PFSK-1 (cell line): ENCODE results near the gene MUC5AC.

Experiments used
- TAF1 ChIP-seq: IDR thresholded peaks from 2 replicates; pipeline ENCODE4 v1.6.1; 2012; ENCODE audit warnings: low read length, control low read depth, borderline replicate concordance; ENCODE audit not compliant: insufficient read depth
- TF ChIP-seq, protein P1 (sequence below), 2 experiments: IDR thresholded peaks; 2 replicates each; pipeline versions ENCODE4 v1.6.1 to v1.8.0; 2011 to 2012; ENCODE audit warnings: low read depth in 2 of 2, low read length in 2 of 2, control low read depth in 1 of 2, inconsistent platforms in 1 of 2, mild to moderate bottlenecking in 1 of 2, moderate library complexity in 1 of 2; ENCODE audit not compliant: insufficient read depth in 1 of 2

DNA sequence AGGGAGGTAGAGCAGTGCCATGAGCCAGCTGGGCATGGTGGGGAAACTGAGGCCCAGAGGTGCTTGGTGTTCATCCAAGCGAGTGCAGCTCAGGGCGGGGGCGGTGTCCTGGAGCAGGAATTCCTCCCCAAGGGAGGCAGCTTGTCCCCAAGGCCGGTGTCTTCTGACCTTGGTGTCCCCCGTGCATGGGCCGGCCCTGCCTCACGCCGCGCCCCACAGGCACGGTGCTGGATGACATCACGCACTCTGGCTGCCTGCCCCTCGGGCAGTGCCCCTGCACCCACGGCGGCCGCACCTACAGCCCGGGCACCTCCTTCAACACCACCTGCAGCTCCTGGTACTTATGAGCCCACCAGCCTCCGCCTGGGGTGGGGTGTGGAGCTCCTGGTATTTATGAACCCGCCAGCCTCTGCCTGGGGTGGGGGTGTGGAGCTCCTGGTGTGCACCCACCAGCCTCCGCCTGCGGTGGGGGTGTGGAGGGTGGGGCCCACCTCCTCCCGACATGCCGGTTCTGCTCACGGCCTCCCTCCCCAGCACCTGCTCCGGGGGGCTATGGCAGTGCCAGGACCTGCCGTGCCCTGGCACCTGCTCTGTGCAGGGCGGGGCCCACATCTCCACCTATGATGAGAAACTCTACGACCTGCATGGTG is 71.8 kb downstream of the MUC5AC start:
- TF ChIP-seq, protein P1, sequence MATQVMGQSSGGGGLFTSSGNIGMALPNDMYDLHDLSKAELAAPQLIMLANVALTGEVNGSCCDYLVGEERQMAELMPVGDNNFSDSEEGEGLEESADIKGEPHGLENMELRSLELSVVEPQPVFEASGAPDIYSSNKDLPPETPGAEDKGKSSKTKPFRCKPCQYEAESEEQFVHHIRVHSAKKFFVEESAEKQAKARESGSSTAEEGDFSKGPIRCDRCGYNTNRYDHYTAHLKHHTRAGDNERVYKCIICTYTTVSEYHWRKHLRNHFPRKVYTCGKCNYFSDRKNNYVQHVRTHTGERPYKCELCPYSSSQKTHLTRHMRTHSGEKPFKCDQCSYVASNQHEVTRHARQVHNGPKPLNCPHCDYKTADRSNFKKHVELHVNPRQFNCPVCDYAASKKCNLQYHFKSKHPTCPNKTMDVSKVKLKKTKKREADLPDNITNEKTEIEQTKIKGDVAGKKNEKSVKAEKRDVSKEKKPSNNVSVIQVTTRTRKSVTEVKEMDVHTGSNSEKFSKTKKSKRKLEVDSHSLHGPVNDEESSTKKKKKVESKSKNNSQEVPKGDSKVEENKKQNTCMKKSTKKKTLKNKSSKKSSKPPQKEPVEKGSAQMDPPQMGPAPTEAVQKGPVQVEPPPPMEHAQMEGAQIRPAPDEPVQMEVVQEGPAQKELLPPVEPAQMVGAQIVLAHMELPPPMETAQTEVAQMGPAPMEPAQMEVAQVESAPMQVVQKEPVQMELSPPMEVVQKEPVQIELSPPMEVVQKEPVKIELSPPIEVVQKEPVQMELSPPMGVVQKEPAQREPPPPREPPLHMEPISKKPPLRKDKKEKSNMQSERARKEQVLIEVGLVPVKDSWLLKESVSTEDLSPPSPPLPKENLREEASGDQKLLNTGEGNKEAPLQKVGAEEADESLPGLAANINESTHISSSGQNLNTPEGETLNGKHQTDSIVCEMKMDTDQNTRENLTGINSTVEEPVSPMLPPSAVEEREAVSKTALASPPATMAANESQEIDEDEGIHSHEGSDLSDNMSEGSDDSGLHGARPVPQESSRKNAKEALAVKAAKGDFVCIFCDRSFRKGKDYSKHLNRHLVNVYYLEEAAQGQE (IDR thresholded peaks at IDR 0.05; ENCODE audit: insufficient read depth in 1 of 2, low read depth in 2 of 2, low read length in 2 of 2) = no peak
- TF ChIP-seq TAF1 = no peak
